ENCODE measurements around the gene EEA1. TPM values are rescaled to one million over a fixed set of nuclear protein-coding genes. Genes with fewer than 3 reads are reported as not detected.

The EEA1 gene
- total RNA-seq, 2 experiments from 2014 or later = 3.0 to 11.9 TPM

DNA sequence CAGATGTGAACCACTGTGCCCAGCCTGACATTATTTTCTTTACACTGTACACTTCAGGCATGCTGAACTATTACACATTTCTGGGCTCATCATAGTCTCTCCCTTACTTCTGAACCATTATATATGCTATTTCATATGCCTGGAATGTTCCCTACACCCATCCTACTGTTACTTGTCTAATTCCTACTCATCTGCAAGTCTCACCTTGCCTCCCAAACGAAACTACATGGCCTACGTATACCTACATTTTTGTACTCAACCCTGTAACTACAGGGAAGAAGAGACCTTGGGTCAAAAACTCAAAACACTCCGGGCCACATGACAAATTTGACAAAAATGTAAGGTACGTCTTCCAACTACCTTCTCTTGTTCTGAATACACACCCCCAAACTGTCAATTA lies 9.5 kb upstream of the EEA1 start:
- H3K4me1 ChIP-seq (ENCODE audit: insufficient read depth, low read length, poor library complexity, severe bottlenecking) = no peaks in the 10 kb centered on the region
- H3K79me2 ChIP-seq (ENCODE audit: insufficient read depth, low read depth, low read length) = no peaks in the 10 kb centered on the region
- intact Hi-C loops (cut with micrococcal nuclease; ENCODE audit: unreplicated experiment) = no loop called here
- H3K27ac ChIP-seq (ENCODE audit: low read depth, low read length, poor library complexity, severe bottlenecking) = no peak overlapping the region
- no peak overlapping the region for H2AFZ ChIP-seq (ENCODE audit: low read length)
- no peak overlapping the region for H3K4me2 ChIP-seq (ENCODE audit: low read length)
- DNase-seq (ENCODE audit: low spot score) = no peak
- H3K9me3 ChIP-seq (ENCODE audit: low read length) = no peaks in the 10 kb centered on the region
- POLR2A ChIA-PET = interaction anchor here (0.5 to 0.6 kb wide), 3 partner anchors 25 to 1408 kb away, joined by 3 read pairs; no protein-coding TSS in a partner anchor
- no peaks in the 10 kb centered on the region for H4K20me1 ChIP-seq (ENCODE audit: insufficient read depth, low read length)
- H3K4me3 ChIP-seq (ENCODE audit: low read depth, low read length, poor library complexity, severe bottlenecking) = no peak overlapping the region
- no TSS peak for BruUV-seq (replicated peaks)
- H3K36me3 ChIP-seq (ENCODE audit: insufficient read depth, low read length) = no peaks in the 10 kb centered on the region
- TF ChIP-seq, protein P1, sequence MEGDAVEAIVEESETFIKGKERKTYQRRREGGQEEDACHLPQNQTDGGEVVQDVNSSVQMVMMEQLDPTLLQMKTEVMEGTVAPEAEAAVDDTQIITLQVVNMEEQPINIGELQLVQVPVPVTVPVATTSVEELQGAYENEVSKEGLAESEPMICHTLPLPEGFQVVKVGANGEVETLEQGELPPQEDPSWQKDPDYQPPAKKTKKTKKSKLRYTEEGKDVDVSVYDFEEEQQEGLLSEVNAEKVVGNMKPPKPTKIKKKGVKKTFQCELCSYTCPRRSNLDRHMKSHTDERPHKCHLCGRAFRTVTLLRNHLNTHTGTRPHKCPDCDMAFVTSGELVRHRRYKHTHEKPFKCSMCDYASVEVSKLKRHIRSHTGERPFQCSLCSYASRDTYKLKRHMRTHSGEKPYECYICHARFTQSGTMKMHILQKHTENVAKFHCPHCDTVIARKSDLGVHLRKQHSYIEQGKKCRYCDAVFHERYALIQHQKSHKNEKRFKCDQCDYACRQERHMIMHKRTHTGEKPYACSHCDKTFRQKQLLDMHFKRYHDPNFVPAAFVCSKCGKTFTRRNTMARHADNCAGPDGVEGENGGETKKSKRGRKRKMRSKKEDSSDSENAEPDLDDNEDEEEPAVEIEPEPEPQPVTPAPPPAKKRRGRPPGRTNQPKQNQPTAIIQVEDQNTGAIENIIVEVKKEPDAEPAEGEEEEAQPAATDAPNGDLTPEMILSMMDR (conservative IDR thresholded peaks at IDR 0.05; ENCODE audit: low read length) = no peak
- TF ChIP-seq EZH2phosphoT487 (IDR thresholded peaks at IDR 0.05; ENCODE audit: borderline replicate concordance, low read depth, low read length) = no peak
- H3K9me2 ChIP-seq (ENCODE audit: insufficient read depth, low read length) = no peaks in the 10 kb centered on the region
- CTCF ChIA-PET (ENCODE audit: unreplicated experiment) = no interaction called here

DNA sequence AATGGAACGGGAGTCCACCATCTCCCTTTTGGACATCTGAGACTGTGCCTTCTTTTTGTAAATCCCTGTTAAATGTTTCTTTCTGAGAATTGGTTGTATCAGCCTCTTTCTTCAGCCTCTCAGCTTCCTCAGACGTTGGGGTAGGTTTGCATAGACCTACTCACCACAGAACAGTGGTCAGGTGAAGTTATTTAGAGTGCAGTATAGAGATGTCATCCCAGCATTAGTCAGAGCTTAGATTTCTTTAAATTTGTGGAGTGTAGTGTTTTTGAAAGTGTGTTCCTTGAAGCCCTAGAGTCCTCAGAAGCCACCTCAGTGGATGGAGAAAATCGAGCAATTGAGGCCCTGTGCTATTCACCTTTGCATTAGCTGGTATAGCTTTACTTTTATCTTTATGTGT lies 8.9 kb upstream of the EEA1 start:
- intact Hi-C loops (cut with micrococcal nuclease; ENCODE audit: unreplicated experiment) = no loop called here
- TF ChIP-seq, protein P1 (conservative IDR thresholded peaks at IDR 0.05; ENCODE audit: low read length) = no peak
- TF ChIP-seq EZH2phosphoT487 (IDR thresholded peaks at IDR 0.05; ENCODE audit: borderline replicate concordance, low read depth, low read length) = no peak
- Histone ChIP-seq H3K36me3 (ENCODE audit: insufficient read depth, low read length) (no peaks in the 10 kb centered on the region), H3K4me2 (ENCODE audit: low read length) (no peak overlapping the region), H3K79me2 (ENCODE audit: insufficient read depth, low read depth, low read length) (no peaks in the 10 kb centered on the region), H3K4me1 (ENCODE audit: insufficient read depth, low read length, poor library complexity, severe bottlenecking) (no peaks in the 10 kb centered on the region), H3K4me3 (ENCODE audit: low read depth, low read length, poor library complexity, severe bottlenecking) (no peak overlapping the region), H3K9me3 (ENCODE audit: low read length) (no peaks in the 10 kb centered on the region), H2AFZ (ENCODE audit: low read length) (peak overlapping the region; percentile 34), H4K20me1 (ENCODE audit: insufficient read depth, low read length) (no peaks in the 10 kb centered on the region), H3K27ac (ENCODE audit: low read depth, low read length, poor library complexity, severe bottlenecking) (no peak overlapping the region), H3K9me2 (ENCODE audit: insufficient read depth, low read length) (no peaks in the 10 kb centered on the region)
- ChIA-PET POLR2A (interaction anchor here (0.5 to 0.8 kb wide), 8 partner anchors 27 to 450 kb away, joined by 3 to 7 read pairs (median 5); no protein-coding TSS in a partner anchor), CTCF (ENCODE audit: unreplicated experiment) (no interaction called here)
- DNase-seq (ENCODE audit: low spot score) = no peak
- no TSS peak for BruUV-seq (replicated peaks)

DNA sequence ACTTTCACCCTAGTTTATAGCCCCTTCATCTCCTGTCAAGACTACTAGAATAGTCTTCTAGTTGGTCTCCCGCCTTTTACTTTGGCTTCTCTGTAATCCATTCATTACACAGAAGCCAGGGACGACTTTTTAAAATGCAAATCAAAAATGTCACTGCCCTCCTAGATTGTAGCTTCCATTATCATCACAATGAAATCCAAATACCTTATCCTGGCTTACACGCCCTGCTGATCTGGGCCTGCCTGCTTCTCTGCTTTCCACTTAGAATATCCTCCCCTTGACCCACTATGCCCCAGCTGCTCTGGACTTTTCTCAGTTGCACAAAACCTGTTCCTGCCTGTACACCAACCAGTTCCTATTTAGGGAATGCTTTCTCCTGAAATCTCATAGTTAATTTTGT lies 4.5 kb upstream of the EEA1 start:
- ChIA-PET CTCF (ENCODE audit: unreplicated experiment) (no interaction called here), POLR2A (interaction anchor here (0.8 kb wide), 1 partner anchor 77 kb away, joined by 3 read pairs; no protein-coding TSS in a partner anchor)
- no peak for DNase-seq (ENCODE audit: low spot score)
- no TSS peak for BruUV-seq (replicated peaks)
- Histone ChIP-seq H3K36me3 (ENCODE audit: insufficient read depth, low read length) (no peaks in the 10 kb centered on the region), H3K4me3 (ENCODE audit: low read depth, low read length, poor library complexity, severe bottlenecking) (no peak overlapping the region), H3K4me2 (ENCODE audit: low read length) (no peak overlapping the region), H3K9me2 (ENCODE audit: insufficient read depth, low read length) (no peaks in the 10 kb centered on the region), H3K4me1 (ENCODE audit: insufficient read depth, low read length, poor library complexity, severe bottlenecking) (peaks cover 8% of the 10 kb centered on the region), H4K20me1 (ENCODE audit: insufficient read depth, low read length) (no peaks in the 10 kb centered on the region), H3K79me2 (ENCODE audit: insufficient read depth, low read depth, low read length) (no peaks in the 10 kb centered on the region), H3K27ac (ENCODE audit: low read depth, low read length, poor library complexity, severe bottlenecking) (no peak overlapping the region), H2AFZ (ENCODE audit: low read length) (no peak overlapping the region), H3K9me3 (ENCODE audit: low read length) (no peaks in the 10 kb centered on the region)
- intact Hi-C loops (cut with micrococcal nuclease; ENCODE audit: unreplicated experiment) = no loop called here
- TF ChIP-seq, protein P1 (conservative IDR thresholded peaks at IDR 0.05; ENCODE audit: low read length) = no peak
- no peak for TF ChIP-seq EZH2phosphoT487 (IDR thresholded peaks at IDR 0.05; ENCODE audit: borderline replicate concordance, low read depth, low read length)
